ENCODE data around the gene SNX25.

SNX25 gene

GRCh38 chr4:185269286-185269685 lies 59.9 kb downstream of the SNX25 start:
- DNase-seq: no peak

- DNase-seq: no peak
Observed at GRCh38 chr4:185270037-185270436, 60.6 kb downstream of the SNX25 start.

GRCh38 chr4:185270885-185271284 lies 61.5 kb downstream of the SNX25 start:
- no peak for DNase-seq

- no peak for DNase-seq
Observed at GRCh38 chr4:185272245-185272644, 62.8 kb downstream of the SNX25 start.

- DNase-seq: no peak
Observed at GRCh38 chr4:185275501-185275900, 66.1 kb downstream of the SNX25 start.

- DNase-seq: no peak
Observed at GRCh38 chr4:185276036-185276435, 66.6 kb downstream of the SNX25 start.

- no peak for DNase-seq
Observed at GRCh38 chr4:185278716-185279115, 69.3 kb downstream of the SNX25 start.

GRCh38 chr4:185280608-185281007 lies 71.2 kb downstream of the SNX25 start:
- no peak for DNase-seq

GRCh38 chr4:185282968-185283367 lies 73.6 kb downstream of the SNX25 start:
- no peak for DNase-seq

- no peak for DNase-seq
Observed at GRCh38 chr4:185283723-185284122, 74.3 kb downstream of the SNX25 start.

GRCh38 chr4:185285632-185286393 lies 76.4 kb downstream of the SNX25 start:
- no peak for DNase-seq

- no peak for DNase-seq
Observed at GRCh38 chr4:185286571-185286970, 77.2 kb downstream of the SNX25 start.

- no peak for DNase-seq
Observed at GRCh38 chr4:185287031-185287430, 77.6 kb downstream of the SNX25 start.

- no peak for DNase-seq
Observed at GRCh38 chr4:185290018-185290607, 80.7 kb downstream of the SNX25 start.

- no peak for DNase-seq
Observed at GRCh38 chr4:185290656-185291055, 81.3 kb downstream of the SNX25 start.

GRCh38 chr4:185293202-185293601 lies 83.8 kb downstream of the SNX25 start:
- DNase-seq: no peak

- DNase-seq: no peak
Observed at GRCh38 chr4:185296665-185297460, 87.5 kb downstream of the SNX25 start.

- DNase-seq: no peak
Observed at GRCh38 chr4:185298728-185299430, 89.5 kb downstream of the SNX25 start.

GRCh38 chr4:185304541-185304940 lies 95.1 kb downstream of the SNX25 start:
- DNase-seq: no peak

- no peak for DNase-seq
Observed at GRCh38 chr4:185304944-185305690, 95.7 kb downstream of the SNX25 start.

GRCh38 chr4:185305979-185306442 lies 96.6 kb downstream of the SNX25 start:
- DNase-seq: no peak

Measured in NCI-H1092 treated with DMSO at 0.1 percent for 48 hours (cell line).